ENCODE results near the gene PSG11. TPM values are rescaled to one million over a fixed set of nuclear protein-coding genes. Genes with fewer than 3 reads are reported as not detected.

PSG11 gene
- total RNA-seq, 4 donors from 2014 or later: not detected

- DNase-seq (no peak), ATAC-seq (no peak)
- H3K36me3 ChIP-seq: no peaks in the 10 kb centered on the region
- TF ChIP-seq, protein P1, sequence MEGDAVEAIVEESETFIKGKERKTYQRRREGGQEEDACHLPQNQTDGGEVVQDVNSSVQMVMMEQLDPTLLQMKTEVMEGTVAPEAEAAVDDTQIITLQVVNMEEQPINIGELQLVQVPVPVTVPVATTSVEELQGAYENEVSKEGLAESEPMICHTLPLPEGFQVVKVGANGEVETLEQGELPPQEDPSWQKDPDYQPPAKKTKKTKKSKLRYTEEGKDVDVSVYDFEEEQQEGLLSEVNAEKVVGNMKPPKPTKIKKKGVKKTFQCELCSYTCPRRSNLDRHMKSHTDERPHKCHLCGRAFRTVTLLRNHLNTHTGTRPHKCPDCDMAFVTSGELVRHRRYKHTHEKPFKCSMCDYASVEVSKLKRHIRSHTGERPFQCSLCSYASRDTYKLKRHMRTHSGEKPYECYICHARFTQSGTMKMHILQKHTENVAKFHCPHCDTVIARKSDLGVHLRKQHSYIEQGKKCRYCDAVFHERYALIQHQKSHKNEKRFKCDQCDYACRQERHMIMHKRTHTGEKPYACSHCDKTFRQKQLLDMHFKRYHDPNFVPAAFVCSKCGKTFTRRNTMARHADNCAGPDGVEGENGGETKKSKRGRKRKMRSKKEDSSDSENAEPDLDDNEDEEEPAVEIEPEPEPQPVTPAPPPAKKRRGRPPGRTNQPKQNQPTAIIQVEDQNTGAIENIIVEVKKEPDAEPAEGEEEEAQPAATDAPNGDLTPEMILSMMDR (IDR thresholded peaks at IDR 0.05 in 4 of 5, conservative IDR thresholded peaks at IDR 0.05 in 1 of 5): no peak
- no peak for TF ChIP-seq POLR2A (IDR thresholded peaks at IDR 0.05)
- in situ Hi-C loops (cut with MboI; ENCODE audit: low sequenced_read_pairs in 4 of 4) (no loop called here), intact Hi-C loops (cut with DNase I; ENCODE audit: low total_unique reads) (no loop called here)
- no peak overlapping the region for H3K4me3 ChIP-seq
- no peak overlapping the region for H3K27ac ChIP-seq
- H3K4me1 ChIP-seq: no peaks in the 10 kb centered on the region
- H3K9me3 ChIP-seq: no peaks in the 10 kb centered on the region
- H3K27me3 ChIP-seq: no peaks in the 10 kb centered on the region
These were observed 61.1 kb downstream of the PSG11 start for GRCh38 chr19:42965176-42965575.

- intact Hi-C loops (cut with DNase I; ENCODE audit: low total_unique reads) (no loop called here), in situ Hi-C loops (cut with MboI; ENCODE audit: low sequenced_read_pairs in 4 of 4) (no loop called here)
- Histone ChIP-seq H3K9me3 (no peaks in the 10 kb centered on the region), H3K27me3 (no peaks in the 10 kb centered on the region), H3K27ac (no peak overlapping the region), H3K4me1 (no peaks in the 10 kb centered on the region), H3K4me3 (no peak overlapping the region), H3K36me3 (no peaks in the 10 kb centered on the region)
- TF ChIP-seq POLR2A (IDR thresholded peaks at IDR 0.05): no peak
- TF ChIP-seq, protein P1 (IDR thresholded peaks at IDR 0.05 in 4 of 5, conservative IDR thresholded peaks at IDR 0.05 in 1 of 5): no peak
- DNase-seq: no peak
- ATAC-seq: no peak
These were observed 65.2 kb downstream of the PSG11 start for GRCh38 chr19:42961119-42961518.

Other genes with a start within 250 kb of the PSG11 start
- not detected for gene PSG1, start 146.8 kb downstream of the PSG11 start, total RNA-seq
- gene PSG6, start 108.6 kb downstream of the PSG11 start, total RNA-seq: not detected
- not detected for gene PSG7, start 89.3 kb downstream of the PSG11 start, total RNA-seq
- not detected for gene PSG2, start 56.2 kb upstream of the PSG11 start, total RNA-seq
- gene PSG5, start 160.1 kb upstream of the PSG11 start, total RNA-seq: not detected
- gene PSG4, start 179.2 kb upstream of the PSG11 start, total RNA-seq: not detected
- not detected for gene PSG9, start 243.1 kb upstream of the PSG11 start, total RNA-seq